ENCODE data around the gene LILRB3.
A peak's percentile ranks its signal among the peaks of the same experiment; 100 is the strongest.
"Not testable (repeated sequence)": the region's sequence is repeated elsewhere in the genome, so short reads cannot be mapped to it uniquely, and the experiment has no call there.

LILRB3 gene

DNA sequence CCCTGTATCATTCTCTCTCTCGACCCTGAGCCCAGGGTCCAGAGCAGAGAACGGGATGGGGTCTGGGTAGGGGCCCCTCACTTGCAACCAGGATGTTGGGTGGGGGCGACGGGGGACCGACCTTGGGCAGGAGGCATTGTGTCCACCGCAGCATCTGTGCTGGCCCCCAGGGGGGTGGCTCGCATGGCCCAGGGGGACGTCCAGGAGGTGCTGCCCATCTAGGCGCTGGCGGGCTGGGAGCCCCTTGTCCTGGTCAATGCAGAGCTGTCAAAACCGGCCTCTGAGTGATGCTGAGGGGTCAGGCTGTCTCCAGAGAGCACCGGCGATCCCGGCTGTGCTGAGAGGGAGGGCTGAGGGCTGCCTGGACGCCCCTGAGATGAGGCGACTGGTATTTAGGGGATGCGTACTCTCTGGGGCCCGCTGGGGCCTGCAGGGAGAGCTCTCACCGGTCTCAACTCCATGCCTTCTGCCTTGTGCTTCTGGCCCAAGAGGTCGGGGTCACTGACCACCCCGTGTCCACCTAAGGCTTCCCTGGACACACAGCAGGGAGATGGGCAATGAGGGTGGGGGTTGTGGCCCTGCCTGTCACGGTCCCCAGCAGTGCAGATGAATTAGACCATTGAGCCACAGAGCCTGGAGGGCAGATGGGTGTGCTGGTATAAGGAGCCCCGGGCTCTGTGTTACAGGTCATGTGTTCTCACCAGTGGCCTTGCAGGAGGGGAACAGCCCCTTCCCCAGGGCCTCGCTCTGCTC, 13.6 kb downstream of the LILRB3 start:
- TF ChIP-seq POLR2A (IDR thresholded peaks at IDR 0.05; ENCODE audit: low read depth, low read length), result peak; percentile 17; the same call in 1 of the 2 replicates
- DNase-seq (ENCODE audit: insufficient read length, low spot score) (peak; percentile 53), FAIRE-seq (no peak)

DNA sequence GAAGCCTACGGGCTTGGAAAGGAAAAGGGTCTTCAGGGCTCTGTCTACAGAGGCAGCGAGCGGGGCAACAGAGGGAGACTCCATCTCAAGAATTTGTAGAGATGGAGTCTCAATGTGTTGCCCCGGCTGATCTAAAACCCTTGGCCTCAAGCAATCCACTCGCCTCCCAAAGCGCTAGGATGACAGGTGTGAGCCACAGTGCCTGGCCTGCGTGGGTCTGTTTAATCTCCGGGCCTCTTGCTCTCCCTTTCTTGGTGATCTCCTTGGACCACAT, 14.1 kb downstream of the LILRB3 start:
- TF ChIP-seq POLR2A (IDR thresholded peaks at IDR 0.05; ENCODE audit: low read depth, low read length), result no peak
- FAIRE-seq, result no peak
- DNase-seq (ENCODE audit: insufficient read length, low spot score), result no peak

DNA sequence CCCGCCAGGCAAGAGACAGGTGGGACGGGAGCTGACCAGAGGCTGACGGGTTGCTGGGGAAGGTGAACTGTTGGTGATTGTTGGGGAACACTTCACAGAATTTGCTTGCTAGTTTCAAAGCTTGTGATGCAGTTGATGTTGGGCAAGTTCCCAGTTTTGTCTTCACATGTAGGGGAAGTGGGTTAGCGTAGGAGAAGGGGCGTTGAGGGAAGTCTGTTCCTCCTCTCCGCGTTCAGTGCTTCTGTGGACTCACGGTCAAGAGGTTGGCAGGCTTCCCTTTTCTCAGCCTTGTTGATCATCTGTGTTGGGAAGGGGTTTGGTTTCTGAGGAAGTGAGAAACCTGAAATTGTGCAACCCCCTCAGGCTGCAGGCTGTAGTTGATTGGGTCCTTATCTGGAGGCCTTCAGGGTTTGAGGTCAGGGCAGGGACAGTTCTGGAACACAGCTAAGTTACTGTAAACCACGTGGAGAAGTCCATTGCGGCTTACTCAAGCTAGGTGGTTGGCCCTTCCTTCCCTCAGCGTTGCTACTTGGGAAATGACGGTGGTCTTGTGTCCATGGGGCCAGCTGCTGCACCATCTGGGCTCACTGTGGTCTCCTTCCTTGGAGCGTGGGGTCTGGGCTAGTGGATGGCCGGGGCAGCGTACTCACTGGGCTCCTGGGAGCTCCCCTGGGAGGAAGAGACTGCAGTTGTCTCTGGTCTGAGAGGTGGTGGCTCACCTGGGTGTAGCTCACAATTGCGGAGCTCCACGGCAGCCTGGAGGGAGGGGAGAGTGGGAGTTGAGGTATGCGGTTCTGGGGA, 14.6 kb downstream of the LILRB3 start:
- no peak for TF ChIP-seq POLR2A (IDR thresholded peaks at IDR 0.05; ENCODE audit: low read depth, low read length)
- FAIRE-seq, result no peak
- DNase-seq (ENCODE audit: insufficient read length, low spot score), result no peak

DNA sequence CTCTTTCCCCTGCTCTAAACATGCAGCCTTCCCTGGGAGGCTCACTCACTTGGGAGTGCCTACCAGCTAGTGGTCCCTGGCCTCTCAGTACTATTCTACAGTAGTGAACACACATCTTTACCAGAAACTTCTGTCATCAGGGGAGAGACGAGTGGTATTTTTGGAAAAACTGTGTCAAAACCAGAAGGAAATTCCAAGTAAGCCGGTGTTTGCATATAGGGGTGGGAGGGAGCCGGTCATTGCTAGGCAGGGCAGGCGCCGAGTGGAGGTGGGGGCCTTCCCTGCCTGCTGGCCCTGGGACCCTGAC, 15.2 kb downstream of the LILRB3 start:
- TF ChIP-seq POLR2A (IDR thresholded peaks at IDR 0.05; ENCODE audit: low read depth, low read length), result no peak
- no peak for DNase-seq (ENCODE audit: insufficient read length, low spot score)
- no peak for FAIRE-seq

DNA sequence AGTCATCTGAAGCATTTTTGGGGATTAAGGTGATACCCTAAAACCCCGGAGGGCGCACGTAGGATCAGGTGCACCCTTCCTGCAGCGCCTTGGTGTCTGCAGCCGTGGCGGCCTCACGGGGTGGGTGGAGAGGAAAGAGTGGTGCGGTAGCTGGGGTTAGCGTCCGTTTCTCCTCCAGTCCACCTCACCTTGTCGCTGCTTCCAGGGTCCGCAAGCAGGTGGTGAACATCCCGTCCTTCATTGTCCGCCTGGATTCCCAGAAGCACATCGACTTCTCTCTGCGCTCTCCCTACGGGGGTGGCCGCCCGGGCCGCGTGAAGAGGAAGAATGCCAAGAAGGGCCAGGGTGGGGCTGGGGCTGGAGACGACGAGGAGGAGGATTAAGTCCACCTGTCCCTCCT, 15.6 kb downstream of the LILRB3 start:
- not testable (repeated sequence) for DNase-seq (ENCODE audit: insufficient read length, low spot score); FAIRE-seq

DNA sequence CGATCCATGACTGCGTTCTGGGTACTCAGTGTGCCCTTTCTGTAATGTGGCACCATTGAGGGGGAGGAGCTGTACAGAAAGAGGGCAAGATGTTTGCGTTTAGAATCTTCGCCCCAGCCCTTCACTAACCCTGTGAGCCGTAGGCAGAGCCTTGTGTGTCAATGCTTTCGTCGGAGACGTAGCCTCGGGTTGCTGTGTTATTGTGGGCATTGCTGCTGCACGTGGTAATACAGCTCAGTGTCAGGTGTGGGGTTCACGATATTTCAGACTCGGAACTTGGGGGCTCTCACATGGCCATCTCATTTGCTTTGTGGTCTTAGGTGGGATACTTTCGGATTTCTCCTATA, 16.0 kb downstream of the LILRB3 start:
- no peak for DNase-seq (ENCODE audit: insufficient read length, low spot score)
- TF ChIP-seq POLR2A (IDR thresholded peaks at IDR 0.05; ENCODE audit: low read depth, low read length), result no peak
- no peak for FAIRE-seq

DNA sequence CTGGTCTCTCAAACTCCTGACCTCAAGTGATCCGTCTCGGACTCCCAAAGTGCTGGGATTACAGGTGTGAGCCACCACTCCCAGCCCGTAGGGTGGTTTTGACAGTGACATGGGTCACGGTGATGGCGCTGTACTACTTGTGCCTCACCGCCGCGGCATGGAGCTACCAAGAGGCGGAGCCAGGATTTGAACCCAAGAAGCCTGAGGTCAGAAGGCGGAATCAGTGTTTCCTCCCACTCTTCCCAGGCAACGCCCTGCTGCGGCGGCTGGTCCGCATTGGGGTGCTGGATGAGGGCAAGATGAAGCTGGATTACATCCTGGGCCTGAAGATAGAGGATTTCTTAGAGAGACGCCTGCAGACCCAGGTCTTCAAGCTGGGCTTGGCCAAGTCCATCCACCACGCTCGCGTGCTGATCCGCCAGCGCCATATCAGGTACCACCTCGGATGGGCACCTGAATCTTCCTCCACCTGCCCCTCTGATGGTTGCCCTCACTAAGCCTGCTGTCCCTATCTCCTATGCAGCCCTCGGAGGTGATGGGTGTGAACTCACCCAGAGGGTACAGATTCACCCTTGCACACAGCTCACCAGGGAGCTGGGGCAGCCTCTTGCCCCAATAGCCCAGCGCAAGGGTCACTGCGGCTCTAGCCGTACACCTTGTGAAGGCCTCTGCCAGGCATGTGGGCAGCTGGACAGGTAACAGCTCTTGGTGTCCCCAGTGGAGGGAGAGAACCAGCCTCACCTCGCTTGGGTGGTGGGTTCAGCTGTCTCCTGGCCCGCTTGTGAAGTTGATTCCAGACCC, 16.6 kb downstream of the LILRB3 start:
- FAIRE-seq, result no peak
- no peak for TF ChIP-seq POLR2A (IDR thresholded peaks at IDR 0.05; ENCODE audit: low read depth, low read length)
- DNase-seq (ENCODE audit: insufficient read length, low spot score), result no peak

DNA sequence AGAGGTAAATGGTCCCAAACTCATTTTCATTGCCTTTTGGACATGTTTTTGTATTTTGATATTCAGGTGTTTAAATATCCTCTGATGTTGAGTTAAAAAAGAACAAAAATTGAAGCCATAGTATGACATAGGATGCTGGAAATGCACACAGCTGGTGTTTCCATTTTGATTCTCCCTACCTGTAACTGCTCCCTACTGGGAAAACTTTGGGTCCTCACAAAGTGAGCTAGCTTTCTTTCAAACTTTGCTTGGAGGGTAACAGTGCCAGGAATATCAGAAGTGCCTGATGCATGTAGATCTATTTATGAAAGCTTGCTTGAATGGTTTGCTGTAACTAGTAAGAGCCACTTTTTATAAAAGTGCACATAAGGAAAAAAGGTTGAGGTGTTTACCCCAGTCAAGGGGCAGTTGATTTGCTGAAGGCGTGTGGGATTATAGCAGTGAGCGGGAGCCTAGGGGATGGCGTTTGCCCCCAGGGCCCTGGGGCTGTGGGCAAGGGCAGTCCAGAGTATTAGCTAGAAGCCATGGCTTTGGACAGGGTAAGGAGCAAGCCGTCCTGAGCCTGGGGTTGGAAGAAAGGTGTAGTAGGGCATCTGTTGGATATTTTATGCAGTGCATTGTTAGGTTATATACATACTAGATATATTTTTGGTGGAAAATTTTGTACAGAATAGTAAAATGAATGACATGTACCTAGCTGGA, 17.9 kb downstream of the LILRB3 start:
- TF ChIP-seq POLR2A (IDR thresholded peaks at IDR 0.05; ENCODE audit: low read depth, low read length), result no peak
- DNase-seq (ENCODE audit: insufficient read length, low spot score) (no peak), FAIRE-seq (no peak)

DNA sequence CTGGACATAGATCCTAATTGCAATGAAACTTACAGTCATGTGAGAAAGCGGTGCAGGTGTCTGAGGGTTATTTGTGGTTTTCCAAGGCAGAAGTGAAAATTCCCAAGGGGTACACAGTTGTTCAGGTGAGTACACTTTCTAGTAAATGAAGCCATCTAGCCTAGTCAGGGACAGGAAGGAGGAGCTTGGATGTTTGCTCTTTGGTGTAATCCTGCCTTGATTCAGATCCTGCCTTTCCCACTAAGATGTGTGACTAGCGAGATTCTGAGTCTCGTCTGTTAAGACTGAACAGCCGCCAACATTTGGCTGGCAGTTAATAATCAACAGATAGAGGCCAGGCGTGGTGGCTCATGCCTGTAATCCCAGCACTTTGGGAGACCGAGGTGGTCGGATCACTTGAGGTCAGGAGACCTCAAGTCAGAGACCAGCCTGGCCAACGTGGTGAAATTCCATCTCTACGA, 19.6 kb downstream of the LILRB3 start:
- FAIRE-seq, result no peak
- no peak for TF ChIP-seq POLR2A (IDR thresholded peaks at IDR 0.05; ENCODE audit: low read depth, low read length)
- DNase-seq (ENCODE audit: insufficient read length, low spot score), result no peak

DNA sequence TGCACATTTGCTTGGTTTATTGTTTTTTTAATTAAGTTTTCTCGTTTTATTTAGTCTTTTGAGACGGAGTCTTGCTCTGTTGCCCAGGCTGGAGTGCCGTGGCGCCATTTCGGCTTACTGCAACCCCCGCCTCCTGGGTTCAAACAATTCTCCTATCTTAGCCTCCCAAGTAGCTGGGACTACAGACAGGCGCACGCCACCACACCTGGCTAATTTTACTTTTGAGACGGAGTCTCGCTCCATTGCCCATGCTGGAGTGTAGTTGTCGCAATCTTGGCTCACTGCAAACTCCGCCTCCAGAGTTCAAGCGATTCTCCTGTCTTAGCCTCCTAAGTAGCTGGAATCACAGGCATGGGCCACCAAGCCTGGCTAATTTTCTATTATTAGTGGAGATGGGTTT, 20.8 kb downstream of the LILRB3 start:
- FAIRE-seq, result no peak

DNA sequence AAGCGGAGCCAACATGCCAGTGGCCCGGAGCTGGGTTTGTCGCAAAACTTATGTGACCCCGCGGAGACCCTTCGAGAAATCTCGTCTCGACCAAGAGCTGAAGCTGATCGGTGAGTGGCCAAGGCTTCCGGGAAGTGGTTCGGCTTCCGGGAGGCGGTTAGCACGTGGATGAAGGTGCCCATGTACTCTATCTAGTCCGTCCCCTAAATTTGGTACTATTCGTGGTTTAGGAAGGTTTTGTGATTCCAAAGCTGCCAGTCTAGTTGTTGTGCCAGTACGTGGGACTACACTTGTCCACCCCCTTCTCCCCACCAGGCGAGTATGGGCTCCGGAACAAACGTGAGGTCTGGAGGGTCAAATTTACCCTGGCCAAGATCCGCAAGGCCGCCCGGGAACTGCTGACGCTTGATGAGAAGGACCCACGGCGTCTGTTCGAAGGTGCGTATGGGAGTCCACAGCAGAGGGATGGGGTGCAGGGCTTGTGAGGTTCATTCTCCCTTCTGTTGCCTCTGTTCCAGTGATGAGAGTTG, 21.6 kb downstream of the LILRB3 start:
- DNase-seq (ENCODE audit: insufficient read length, low spot score) (no peak), FAIRE-seq (no peak)
- TF ChIP-seq POLR2A (IDR thresholded peaks at IDR 0.05; ENCODE audit: low read depth, low read length), result no peak

More for the DNA sequence above, 20.8 kb downstream of the LILRB3 start:
- TF ChIP-seq POLR2A (IDR thresholded peaks at IDR 0.05; ENCODE audit: low read depth, low read length), result no peak
- DNase-seq (ENCODE audit: insufficient read length, low spot score), result no peak

DNA sequence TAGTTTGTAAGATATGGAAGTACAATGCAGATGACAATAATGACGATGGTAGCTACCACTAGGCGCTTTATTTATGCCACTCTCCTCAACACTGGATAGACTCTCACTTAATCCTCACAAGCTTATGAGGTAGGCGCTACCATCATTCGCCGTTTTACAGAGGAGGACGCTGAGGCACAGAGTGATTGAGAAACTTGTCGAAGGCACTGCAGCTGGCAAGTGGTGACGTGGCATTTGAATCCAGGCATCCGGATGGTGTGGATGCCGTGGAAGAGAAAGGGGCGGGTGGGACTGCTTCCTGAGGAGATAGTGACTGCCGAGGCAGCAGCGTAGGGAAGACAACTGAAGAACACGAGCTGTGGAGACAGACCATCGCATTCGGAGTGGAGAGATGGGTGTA, 23.4 kb downstream of the LILRB3 start:
- FAIRE-seq (no peak), DNase-seq (ENCODE audit: insufficient read length, low spot score) (no peak)
- no peak for TF ChIP-seq POLR2A (IDR thresholded peaks at IDR 0.05; ENCODE audit: low read depth, low read length)

DNA sequence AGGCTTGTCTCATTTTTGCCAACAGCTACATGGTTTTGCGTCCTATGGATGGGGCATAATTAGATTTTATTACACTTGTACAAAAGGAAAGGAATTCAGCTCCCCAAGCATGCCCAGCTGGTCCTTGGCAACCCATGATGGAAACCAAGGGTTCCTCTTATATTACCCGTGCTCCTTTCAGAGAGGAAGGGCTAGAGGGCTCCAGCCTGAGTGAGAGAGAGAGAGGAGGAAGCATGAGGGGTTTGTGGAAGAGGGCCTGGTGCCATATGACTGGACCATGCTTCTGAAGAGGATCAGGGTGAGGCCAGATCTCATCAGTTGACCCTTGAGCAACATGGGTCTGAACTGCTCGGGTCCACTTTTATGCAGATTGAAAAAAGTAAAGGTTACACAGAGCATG, 25.7 kb downstream of the LILRB3 start:
- DNase-seq (ENCODE audit: insufficient read length, low spot score), result no peak
- TF ChIP-seq POLR2A (IDR thresholded peaks at IDR 0.05; ENCODE audit: low read depth, low read length), result no peak
- no peak for FAIRE-seq

DNA sequence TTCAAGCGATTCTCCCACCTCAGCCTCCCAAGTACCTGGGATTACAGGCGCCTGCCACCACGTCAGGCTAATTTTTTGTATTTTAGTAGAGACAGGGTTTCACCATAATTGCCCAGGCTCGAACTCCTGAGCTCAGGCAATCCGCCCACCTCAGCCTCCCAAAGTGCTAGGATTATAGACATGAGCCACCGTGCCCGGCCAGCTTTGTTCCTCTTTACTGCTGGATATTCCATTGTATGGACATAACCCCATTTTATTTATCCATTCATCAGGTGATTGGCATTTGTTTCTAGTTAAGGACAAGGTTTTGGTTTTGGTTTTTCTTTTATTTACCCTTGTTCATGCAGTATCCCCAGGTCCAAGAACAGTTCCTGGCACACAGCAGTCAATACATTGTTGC, 26.3 kb downstream of the LILRB3 start:
- no peak for TF ChIP-seq POLR2A (IDR thresholded peaks at IDR 0.05; ENCODE audit: low read depth, low read length)
- FAIRE-seq (no peak), DNase-seq (ENCODE audit: insufficient read length, low spot score) (no peak)

DNA sequence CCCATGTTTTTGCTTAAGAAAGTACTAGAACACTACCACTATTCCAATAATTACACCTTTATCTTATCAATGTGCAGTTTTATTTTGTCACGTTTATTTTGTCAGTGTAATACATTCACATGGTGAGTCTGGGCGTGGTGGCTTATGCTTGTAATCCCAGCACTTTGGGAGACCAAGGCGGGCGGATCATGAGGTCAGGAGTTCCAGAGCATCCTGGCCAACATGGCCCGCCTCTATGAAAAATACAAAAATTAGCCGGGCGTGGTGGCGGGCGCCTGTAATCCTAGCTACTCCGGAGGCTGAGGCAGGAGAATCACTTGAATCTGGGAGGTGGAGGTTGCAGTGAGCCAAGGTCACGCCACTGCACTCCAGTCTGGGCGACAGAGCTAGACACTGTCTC, 28.3 kb downstream of the LILRB3 start:
- not testable (repeated sequence) for FAIRE-seq

More for the DNA sequence above, 28.3 kb downstream of the LILRB3 start:
- not testable (repeated sequence) for DNase-seq (ENCODE audit: insufficient read length, low spot score)
